GM21825 (cell line): ENCODE results near the gene SLC30A2.

Experiments
- ATAC-seq: cut with Tn5 transposase; IDR thresholded peaks from one replicate; pipeline ENCODE4 v1.9.1; 2021; ENCODE audit warnings: mild to moderate bottlenecking, moderate library complexity; ENCODE audit not compliant: unreplicated experiment

SLC30A2 gene

GRCh38 chr1:25999041-25999800, 46.7 kb downstream of the SLC30A2 start:
- no peak for ATAC-seq

- ATAC-seq = peak; percentile 95
Observed at GRCh38 chr1:25997828-25998761, 47.8 kb downstream of the SLC30A2 start, which contains the start of gene PAFAH2. PAFAH2 (minus strand) TSS chr1:25998063; CDS start chr1:25990816, 7,247 bp downstream.

- no peak for ATAC-seq
Observed at GRCh38 chr1:25996966-25997827, 48.7 kb downstream of the SLC30A2 start.

- ATAC-seq = no peak
Observed at GRCh38 chr1:25994402-25995150, 51.3 kb downstream of the SLC30A2 start.

GRCh38 chr1:25993197-25993951, 52.5 kb downstream of the SLC30A2 start:
- ATAC-seq = no peak

GRCh38 chr1:25992689-25993171, 53.2 kb downstream of the SLC30A2 start:
- no peak for ATAC-seq

GRCh38 chr1:25991937-25992688, 53.8 kb downstream of the SLC30A2 start:
- no peak for ATAC-seq

GRCh38 chr1:25990702-25991395, 55.1 kb downstream of the SLC30A2 start:
- no peak for ATAC-seq

GRCh38 chr1:25990251-25990650, 55.7 kb downstream of the SLC30A2 start:
- no peak for ATAC-seq

GRCh38 chr1:25989440-25990234, 56.3 kb downstream of the SLC30A2 start:
- ATAC-seq = no peak

- ATAC-seq = no peak
Observed at GRCh38 chr1:25987951-25988350, 58.0 kb downstream of the SLC30A2 start.
